ENCODE results near the gene PDK2. TPM values are rescaled to one million over a fixed set of nuclear protein-coding genes. Genes with fewer than 3 reads are reported as not detected.

Gene PDK2
- total and polyA plus RNA-seq, 2 experiments from 2014 or later: 30.2 to 48.1 TPM

DNA sequence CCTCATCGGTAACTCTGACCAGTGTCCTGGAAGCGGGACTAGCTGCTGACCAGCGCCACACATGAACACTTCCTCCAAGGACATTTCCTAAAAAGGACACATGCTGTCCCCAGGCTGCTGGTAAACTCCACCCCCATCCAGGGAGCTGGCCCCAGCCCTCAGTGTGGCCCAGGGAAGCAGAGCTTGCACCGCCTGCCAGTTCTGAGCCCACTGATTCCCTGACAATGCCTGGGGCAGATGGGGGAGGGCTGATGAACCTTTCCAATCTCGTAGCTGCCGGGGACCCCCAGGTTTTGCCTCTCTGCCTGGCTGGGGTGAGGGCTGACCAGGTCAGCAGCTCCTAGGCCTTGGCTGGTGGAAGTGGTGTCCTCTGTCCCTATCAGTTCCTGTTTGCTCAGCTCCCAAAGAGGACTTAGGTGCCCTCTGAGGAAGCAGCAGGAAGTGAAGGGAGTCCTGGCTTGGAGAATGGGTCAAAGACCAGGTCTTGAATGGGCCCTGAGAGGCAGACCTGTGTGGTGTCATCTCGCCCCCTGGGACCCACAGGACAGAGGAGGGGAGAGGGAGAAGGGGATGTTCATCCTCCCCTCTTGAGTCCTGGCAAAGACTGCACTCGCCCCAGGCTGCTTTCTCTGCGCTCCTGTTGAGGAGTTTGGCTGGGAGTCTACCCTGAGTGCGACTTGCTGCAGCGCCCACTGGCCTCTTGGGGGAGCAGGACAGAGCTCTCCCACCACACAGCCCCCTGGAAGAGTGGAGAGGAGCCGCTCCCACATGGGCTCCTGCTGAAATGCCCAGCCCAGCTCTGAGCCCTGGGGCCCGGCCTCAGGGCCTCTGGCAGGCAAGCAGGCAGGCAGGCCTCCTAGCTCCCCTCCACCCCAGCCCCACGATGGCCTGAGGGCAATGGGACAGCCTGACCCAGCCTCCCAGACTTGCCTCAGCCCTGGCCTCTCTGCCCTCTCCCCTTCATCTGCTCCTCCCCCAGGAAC is 16.8 kb downstream of the PDK2 start:
- no peak for TF ChIP-seq EZH2phosphoT487 (IDR thresholded peaks at IDR 0.05; ENCODE audit: insufficient read depth, low read depth)
- no peak for TF ChIP-seq EZH2 (IDR thresholded peaks at IDR 0.05; ENCODE audit: insufficient read depth, poor library complexity, severe bottlenecking)
- Histone ChIP-seq H3F3A (ENCODE audit: insufficient read depth) (peaks cover 5% of the 10 kb centered on the region), H3K27ac (no peak overlapping the region), H3K79me2 (ENCODE audit: insufficient read depth) (no peaks in the 10 kb centered on the region), H2AFZ (no peak overlapping the region), H3K4me3 (no peak overlapping the region), H3K9me2 (ENCODE audit: insufficient read depth) (no peaks in the 10 kb centered on the region), H3K4me1 (ENCODE audit: insufficient read depth) (peaks cover 8% of the 10 kb centered on the region), H3K36me3 (ENCODE audit: low read depth) (no peaks in the 10 kb centered on the region), H3K27me3 (replicated peaks; ENCODE audit: insufficient read depth) (no peaks in the 10 kb centered on the region), H3K4me2 (ENCODE audit: unreplicated experiment) (no peak overlapping the region), H4K20me1 (ENCODE audit: insufficient read depth) (no peaks in the 10 kb centered on the region), H3K9ac (no peak overlapping the region), H3K9me3 (ENCODE audit: low read depth) (no peaks in the 10 kb centered on the region)
- DNase-seq: no peak
- in situ Hi-C loops (cut with MboI): no loop called here
- WGBS, 2 experiments (ENCODE audit: low coverage in 1 of 2, low lambda C conversion rate in 2 of 2, missing lambda C conversion rate in 2 of 2): 57 to 61% methylated on average over 11 to 13 of the region's 14 CpGs

DNA sequence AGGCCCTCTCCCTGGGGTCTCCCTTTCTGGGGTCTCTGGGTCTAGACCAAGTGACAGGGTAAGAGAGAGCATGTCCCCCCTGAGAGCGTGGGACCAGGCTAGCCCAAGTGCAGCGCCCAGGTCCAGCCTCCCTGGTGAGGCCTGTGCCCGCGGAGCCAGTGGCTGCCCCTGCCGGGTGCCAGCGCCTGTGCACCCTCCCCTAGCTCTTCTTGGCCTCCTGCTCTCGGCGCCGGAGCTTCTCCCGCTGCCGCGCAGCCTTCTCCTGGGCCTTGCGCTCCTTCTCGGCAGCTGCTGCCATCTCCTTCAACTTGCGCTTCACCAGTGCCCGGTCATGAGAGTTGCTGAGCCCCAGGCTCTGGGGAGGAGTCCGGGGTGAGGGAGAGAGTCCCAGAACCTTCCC is 17.5 kb downstream of the PDK2 start:
- H3K9ac ChIP-seq: no peak overlapping the region
- H3K27me3 ChIP-seq (replicated peaks; ENCODE audit: insufficient read depth): no peaks in the 10 kb centered on the region
- 61 to 63% methylated on average over 16 to 17 of the region's 17 CpGs for WGBS, 2 experiments (ENCODE audit: low coverage in 1 of 2, low lambda C conversion rate in 2 of 2, missing lambda C conversion rate in 2 of 2)
- no peaks in the 10 kb centered on the region for H3K36me3 ChIP-seq (ENCODE audit: low read depth)
- no peak overlapping the region for H3K4me2 ChIP-seq (ENCODE audit: unreplicated experiment)
- peaks cover 5% of the 10 kb centered on the region for H3K4me1 ChIP-seq (ENCODE audit: insufficient read depth)
- H3K27ac ChIP-seq: no peak overlapping the region
- no peaks in the 10 kb centered on the region for H4K20me1 ChIP-seq (ENCODE audit: insufficient read depth)
- no peaks in the 10 kb centered on the region for H3K9me3 ChIP-seq (ENCODE audit: low read depth)
- no peak for DNase-seq
- H3F3A ChIP-seq (ENCODE audit: insufficient read depth): peaks cover under 1% of the 10 kb centered on the region
- H3K79me2 ChIP-seq (ENCODE audit: insufficient read depth): no peaks in the 10 kb centered on the region
- in situ Hi-C loops (cut with MboI): no loop called here
- H2AFZ ChIP-seq: no peak overlapping the region
- TF ChIP-seq EZH2phosphoT487 (IDR thresholded peaks at IDR 0.05; ENCODE audit: insufficient read depth, low read depth): no peak
- TF ChIP-seq EZH2 (IDR thresholded peaks at IDR 0.05; ENCODE audit: insufficient read depth, poor library complexity, severe bottlenecking): no peak
- H3K9me2 ChIP-seq (ENCODE audit: insufficient read depth): no peaks in the 10 kb centered on the region
- H3K4me3 ChIP-seq: no peak overlapping the region

DNA sequence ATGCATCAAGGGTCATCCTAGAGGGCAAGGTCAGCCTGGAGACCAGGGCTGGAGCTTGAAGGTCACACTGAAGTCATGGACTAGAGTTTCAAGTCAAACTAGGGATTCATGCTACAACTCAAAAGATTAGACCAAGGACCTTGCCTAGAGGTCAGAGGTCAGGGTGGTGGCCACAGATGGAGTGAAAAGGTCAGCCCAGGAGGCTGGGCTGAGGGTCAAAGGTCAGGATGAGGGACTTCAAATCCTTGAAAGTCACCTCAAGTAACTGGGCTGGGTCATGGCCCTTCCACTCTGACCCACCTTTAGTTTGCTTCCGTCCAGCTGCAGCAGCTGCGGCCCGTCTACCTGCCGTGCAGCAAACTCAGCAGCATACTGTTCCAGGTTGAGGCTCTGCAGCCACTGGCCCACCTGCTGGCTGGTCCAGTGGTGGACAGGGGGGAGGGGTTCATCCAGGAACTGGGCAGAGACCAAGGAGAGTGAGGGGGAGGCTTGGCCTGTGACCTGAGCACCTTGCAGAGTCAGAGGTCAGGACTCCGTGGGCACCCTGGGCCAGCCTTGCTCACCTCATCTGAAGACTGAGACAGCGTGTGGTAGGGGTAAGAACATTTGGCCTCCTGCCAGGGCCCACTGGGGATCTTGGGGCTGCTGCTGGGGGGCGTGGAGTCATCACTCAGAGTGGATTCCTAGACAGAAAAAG is 18.6 kb downstream of the PDK2 start:
- Histone ChIP-seq H3K4me3 (no peak overlapping the region), H3K27me3 (replicated peaks; ENCODE audit: insufficient read depth) (no peaks in the 10 kb centered on the region), H3K9ac (no peak overlapping the region), H3F3A (ENCODE audit: insufficient read depth) (no peaks in the 10 kb centered on the region; the same call in 1 of the 2 replicates), H4K20me1 (ENCODE audit: insufficient read depth) (no peaks in the 10 kb centered on the region), H3K4me2 (ENCODE audit: unreplicated experiment) (no peak overlapping the region), H3K4me1 (ENCODE audit: insufficient read depth) (no peaks in the 10 kb centered on the region), H3K9me2 (ENCODE audit: insufficient read depth) (no peaks in the 10 kb centered on the region), H3K9me3 (ENCODE audit: low read depth) (no peaks in the 10 kb centered on the region), H3K36me3 (ENCODE audit: low read depth) (no peaks in the 10 kb centered on the region), H3K79me2 (ENCODE audit: insufficient read depth) (no peaks in the 10 kb centered on the region), H3K27ac (no peak overlapping the region), H2AFZ (no peak overlapping the region)
- WGBS, 2 experiments (ENCODE audit: low coverage in 1 of 2, low lambda C conversion rate in 2 of 2, missing lambda C conversion rate in 2 of 2): 75 to 85% methylated on average over 7 of the region's 7 CpGs
- TF ChIP-seq EZH2phosphoT487 (IDR thresholded peaks at IDR 0.05; ENCODE audit: insufficient read depth, low read depth): no peak
- no peak for TF ChIP-seq EZH2 (IDR thresholded peaks at IDR 0.05; ENCODE audit: insufficient read depth, poor library complexity, severe bottlenecking)
- no peak for DNase-seq
- in situ Hi-C loops (cut with MboI): no loop called here

DNA sequence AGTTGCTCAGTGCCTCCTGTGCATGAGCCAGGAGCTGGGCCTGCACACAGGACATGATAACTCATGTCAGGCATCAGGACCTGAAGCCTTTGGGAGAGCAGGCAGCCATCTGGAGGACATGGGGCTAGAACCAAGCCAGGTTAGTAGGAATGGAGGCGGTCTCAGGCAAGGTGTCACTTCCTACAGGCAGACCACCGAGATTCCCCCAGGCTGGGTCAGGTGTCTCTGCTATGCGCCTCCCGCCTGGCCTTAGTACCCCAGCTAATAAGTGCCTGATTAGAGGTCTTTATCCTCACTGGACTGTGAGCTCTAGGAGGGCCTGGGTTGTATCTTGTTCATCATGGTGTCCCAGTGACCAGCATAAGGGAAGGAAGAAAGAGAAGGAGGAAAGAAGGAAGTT is 19.2 kb downstream of the PDK2 start:
- Histone ChIP-seq H3K4me1 (ENCODE audit: insufficient read depth) (no peaks in the 10 kb centered on the region), H3K27ac (no peak overlapping the region), H3K9me3 (ENCODE audit: low read depth) (no peaks in the 10 kb centered on the region), H3K4me3 (no peak overlapping the region), H2AFZ (no peak overlapping the region; the same call in 1 of the 2 replicates), H3K79me2 (ENCODE audit: insufficient read depth) (no peaks in the 10 kb centered on the region), H3F3A (ENCODE audit: insufficient read depth) (no peaks in the 10 kb centered on the region; the same call in 1 of the 2 replicates), H3K9ac (no peak overlapping the region), H3K27me3 (replicated peaks; ENCODE audit: insufficient read depth) (no peaks in the 10 kb centered on the region), H3K9me2 (ENCODE audit: insufficient read depth) (no peaks in the 10 kb centered on the region), H3K4me2 (ENCODE audit: unreplicated experiment) (no peak overlapping the region), H3K36me3 (ENCODE audit: low read depth) (no peaks in the 10 kb centered on the region), H4K20me1 (ENCODE audit: insufficient read depth) (no peaks in the 10 kb centered on the region)
- TF ChIP-seq EZH2phosphoT487 (IDR thresholded peaks at IDR 0.05; ENCODE audit: insufficient read depth, low read depth): no peak
- TF ChIP-seq EZH2 (IDR thresholded peaks at IDR 0.05; ENCODE audit: insufficient read depth, poor library complexity, severe bottlenecking): no peak
- no peak for DNase-seq
- WGBS, 2 experiments (ENCODE audit: low coverage in 1 of 2, low lambda C conversion rate in 2 of 2, missing lambda C conversion rate in 2 of 2): 74 to 80% methylated on average over 4 of the region's 4 CpGs
- in situ Hi-C loops (cut with MboI): no loop called here

Measured in GM23248 (cell line).